Raji (cell line): Measurements from ENCODE around the gene SLC25A21.

Experiments
- POLR2A ChIP-seq: IDR thresholded peaks from 2 replicates; pipeline ENCODE4 v1.6.1; 2011; ENCODE audit warnings: low read depth, low read length, control low read depth; ENCODE audit not compliant: insufficient read depth

The SLC25A21 gene

DNA sequence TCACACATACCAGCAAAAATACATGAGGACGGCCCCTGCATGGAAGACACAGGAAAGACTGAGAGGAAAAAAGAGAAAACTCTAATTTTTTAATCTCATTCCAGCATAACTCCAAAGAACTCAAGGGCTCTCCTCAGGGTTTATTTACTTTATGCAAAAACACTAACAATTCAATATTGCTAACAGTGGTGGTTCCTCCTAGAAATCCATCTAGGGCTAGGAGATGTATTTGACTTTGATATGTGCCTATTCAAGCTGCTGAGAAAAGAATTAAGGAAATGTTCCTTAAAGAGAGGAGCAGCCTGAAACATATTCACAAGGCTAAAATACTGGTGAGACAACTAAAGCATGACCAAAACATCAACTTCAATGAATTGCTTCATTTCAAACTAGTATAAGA lies 57.0 kb downstream of the SLC25A21 start:
- no peak for TF ChIP-seq POLR2A

DNA sequence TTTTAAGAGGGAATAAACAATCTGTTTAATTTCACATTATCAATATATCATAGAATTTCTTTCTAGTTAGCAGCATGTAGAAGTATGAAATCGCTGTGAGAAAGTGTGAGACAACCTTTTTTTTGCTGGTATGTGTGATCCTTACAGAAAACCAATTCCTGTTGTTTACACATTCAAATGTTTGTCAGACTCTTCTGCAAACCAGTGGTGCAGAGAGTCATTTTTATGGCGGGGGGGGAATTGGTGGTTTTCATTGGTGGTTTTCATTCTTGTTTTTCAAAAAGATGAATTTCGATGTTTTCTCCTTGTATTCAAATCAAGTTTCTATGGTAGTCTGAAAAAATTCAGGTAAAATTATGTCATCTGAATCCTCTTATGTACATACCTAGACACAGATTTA lies 57.8 kb downstream of the SLC25A21 start:
- TF ChIP-seq POLR2A: no peak

GRCh38 chr14:37114002-37114401 lies 58.4 kb downstream of the SLC25A21 start:
- no peak for TF ChIP-seq POLR2A

DNA sequence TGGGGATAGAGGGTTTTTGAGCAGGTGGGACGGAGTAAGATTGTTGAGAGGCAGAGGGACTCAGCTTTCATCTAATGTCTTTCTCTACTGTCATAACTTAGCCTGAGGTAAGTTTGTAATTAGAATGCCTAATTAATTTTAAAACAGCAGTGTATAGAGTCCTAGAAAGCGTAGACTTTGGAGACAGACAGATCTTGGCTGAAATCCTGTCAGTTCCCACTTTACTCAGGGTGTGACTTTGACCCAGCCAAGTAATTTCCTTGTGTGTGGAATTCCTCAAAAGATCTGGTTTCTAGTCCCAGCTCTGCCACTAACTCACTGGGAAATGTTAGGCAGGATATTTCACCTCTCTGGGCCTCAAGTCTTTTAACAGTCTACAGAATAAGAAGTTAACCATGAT lies 74.3 kb downstream of the SLC25A21 start:
- TF ChIP-seq POLR2A: no peak

DNA sequence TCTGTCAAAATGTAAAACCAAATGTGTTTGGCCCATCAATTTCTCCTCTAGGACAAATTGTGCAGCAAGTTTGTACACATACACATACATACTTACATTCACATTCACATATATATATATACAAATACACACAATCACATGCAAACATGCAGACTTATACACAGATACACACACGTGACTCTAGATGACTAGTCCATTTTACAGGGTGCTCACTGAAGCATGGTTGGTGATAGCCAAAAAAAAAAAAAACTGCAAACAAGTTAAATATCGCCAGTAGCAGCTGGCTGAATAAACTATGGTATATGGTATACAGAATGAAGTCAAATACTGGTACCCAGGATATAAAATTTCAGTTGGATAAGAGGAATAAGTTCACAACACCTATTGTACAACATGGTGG lies 77.9 kb downstream of the SLC25A21 start:
- TF ChIP-seq POLR2A: no peak

GRCh38 chr14:37093364-37093763 lies 79.0 kb downstream of the SLC25A21 start:
- no peak for TF ChIP-seq POLR2A

GRCh38 chr14:37091651-37092050 lies 80.8 kb downstream of the SLC25A21 start:
- no peak for TF ChIP-seq POLR2A

DNA sequence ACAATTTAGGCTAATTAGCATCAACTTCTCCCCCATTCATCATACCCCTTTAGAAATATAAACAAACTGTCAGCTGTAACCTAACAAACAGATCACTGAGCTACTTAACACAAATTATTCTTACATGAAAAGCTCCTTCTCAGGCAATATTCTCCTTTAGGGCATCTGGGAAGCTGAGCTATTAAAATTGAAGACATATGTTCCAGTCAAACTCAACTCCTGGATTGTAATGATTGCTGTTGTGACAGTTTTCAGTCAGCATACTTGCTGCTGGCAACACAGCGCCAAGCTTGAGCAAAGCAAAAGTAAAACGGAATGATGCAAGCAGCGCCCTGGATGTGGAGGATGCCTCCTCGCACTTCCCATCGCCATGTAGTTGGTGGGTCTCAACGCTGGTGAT lies 82.4 kb downstream of the SLC25A21 start:
- no peak for TF ChIP-seq POLR2A

DNA sequence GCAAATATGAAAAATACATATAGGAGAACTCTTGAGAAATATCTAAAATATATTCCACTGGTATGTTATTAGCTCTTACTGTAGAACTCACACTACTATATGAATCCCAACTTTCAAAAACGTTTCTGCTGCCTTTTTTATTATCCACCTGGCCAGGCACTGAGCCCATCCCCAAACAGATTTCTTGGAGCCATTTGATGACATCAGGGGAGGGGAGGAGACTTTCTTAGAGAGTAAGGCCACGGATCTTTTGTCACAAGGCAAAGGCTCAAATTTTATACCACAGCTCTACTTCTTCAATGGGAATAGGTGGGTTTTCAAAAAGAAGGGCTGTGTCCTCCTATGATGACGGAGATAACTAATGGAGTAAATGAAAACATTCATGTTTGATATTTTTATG lies 83.0 kb downstream of the SLC25A21 start:
- TF ChIP-seq POLR2A: no peak

DNA sequence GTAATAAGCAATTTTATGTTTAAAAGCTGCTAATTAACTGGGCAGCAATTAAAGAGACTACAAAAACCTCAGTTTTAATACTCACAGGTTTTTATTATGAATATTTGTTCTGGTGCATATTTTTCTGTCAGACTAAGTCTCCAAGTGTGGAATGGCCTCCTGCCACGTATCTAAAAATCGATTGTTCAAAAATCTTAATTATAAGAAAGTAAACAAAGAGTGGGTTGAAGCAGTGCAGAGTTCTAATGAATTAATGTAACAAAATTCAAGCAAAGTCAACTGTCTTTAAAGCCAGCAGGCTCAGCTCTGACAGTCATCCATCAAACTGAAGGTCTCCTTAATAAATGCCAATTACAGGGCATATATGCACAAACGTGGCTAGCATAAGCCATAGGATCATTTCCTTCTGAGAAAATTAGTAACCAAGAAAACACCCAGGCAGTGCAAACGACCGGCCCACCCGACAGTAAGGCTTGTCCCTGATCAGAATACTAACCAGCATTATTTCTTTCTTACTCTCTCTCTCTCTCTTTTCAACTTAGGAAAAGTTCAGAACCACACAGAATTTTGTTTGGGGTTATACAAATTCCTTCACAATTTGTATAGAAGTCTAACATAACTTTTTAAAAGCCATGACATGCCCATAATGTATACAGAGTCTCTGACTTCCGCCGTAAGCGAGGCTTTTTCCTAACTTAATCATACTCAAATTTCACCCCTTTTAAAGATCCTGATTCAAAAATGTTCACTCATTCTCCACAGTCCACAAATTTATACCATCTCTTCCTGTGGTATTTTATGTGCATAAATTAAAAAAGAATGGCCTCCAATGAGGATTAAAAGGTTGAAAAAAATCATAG lies 83.8 kb downstream of the SLC25A21 start:
- no peak for TF ChIP-seq POLR2A

- no peak for TF ChIP-seq POLR2A
Observed at GRCh38 chr14:37087520-37087919, 84.9 kb downstream of the SLC25A21 start.

- no peak for TF ChIP-seq POLR2A
Observed at GRCh38 chr14:37083599-37083998, 88.8 kb downstream of the SLC25A21 start.

- no peak for TF ChIP-seq POLR2A
Observed at GRCh38 chr14:37082449-37082848, 90.0 kb downstream of the SLC25A21 start.

DNA sequence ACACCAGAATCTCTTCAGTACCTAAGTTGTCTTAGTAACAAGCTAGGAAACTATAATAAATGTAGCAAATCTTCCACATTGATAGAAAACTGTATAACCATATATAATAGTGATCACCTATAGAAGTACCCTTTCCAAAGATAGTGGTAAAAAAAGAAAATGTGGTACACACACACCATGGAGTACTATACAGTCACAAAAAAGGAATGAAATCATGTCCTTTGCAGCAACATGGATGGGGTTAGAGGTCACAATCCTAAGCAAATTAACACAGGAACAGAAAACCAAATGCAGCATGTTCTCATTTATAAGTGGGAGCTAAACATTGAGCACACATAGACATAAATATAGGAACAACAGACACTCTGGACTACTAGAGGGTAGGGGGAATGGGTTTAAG lies 90.5 kb downstream of the SLC25A21 start:
- TF ChIP-seq POLR2A: no peak

DNA sequence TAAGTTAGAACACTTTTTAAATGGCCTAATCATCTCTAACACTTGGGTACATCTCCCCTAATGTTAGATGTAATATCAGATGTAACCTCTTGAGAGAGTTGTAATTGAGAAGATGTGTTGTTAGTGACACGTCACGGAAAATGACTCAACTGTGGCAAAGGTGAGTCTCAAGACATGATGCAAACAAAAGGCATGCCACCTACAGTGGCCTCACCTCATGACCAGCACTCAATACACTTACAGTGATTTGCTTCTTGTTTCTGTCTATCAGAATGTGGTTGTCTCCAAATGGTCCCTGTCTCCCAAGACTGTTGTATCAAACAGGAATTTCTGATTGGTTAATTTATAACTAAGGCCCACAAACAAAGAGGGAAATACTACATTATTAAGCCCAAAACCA lies 91.2 kb downstream of the SLC25A21 start:
- TF ChIP-seq POLR2A: no peak

GRCh38 chr14:37078131-37078530 lies 94.3 kb downstream of the SLC25A21 start:
- no peak for TF ChIP-seq POLR2A
